Measurements from ENCODE around the gene AKAP13. TPM values are rescaled to one million over a fixed set of nuclear protein-coding genes. Genes with fewer than 3 reads are reported as not detected.
"Not testable (repeated sequence)": the region's sequence is repeated elsewhere in the genome, so short reads cannot be mapped to it uniquely, and the experiment has no call there.

AKAP13 gene
- total RNA-seq, 1 experiment from 2014 or later = 36.4 TPM

GRCh38 chr15:85414495-85414894 is 34.1 kb downstream of the AKAP13 start:
- H3K36me3 ChIP-seq = no peaks in the 10 kb centered on the region
- H3K27me3 ChIP-seq = no peaks in the 10 kb centered on the region
- no peak overlapping the region for H3K4me3 ChIP-seq
- H3K9me3 ChIP-seq = no peaks in the 10 kb centered on the region
- no peak for DNase-seq

- H3K27me3 ChIP-seq = no peaks in the 10 kb centered on the region
- no peaks in the 10 kb centered on the region for H3K36me3 ChIP-seq
- no peaks in the 10 kb centered on the region for H3K9me3 ChIP-seq
- no peak overlapping the region for H3K4me3 ChIP-seq
- no peak for DNase-seq
These were observed 34.6 kb downstream of the AKAP13 start for GRCh38 chr15:85414991-85415390.

- Histone ChIP-seq H3K27me3 (no peaks in the 10 kb centered on the region), H3K36me3 (no peaks in the 10 kb centered on the region), H3K4me3 (no peak overlapping the region), H3K9me3 (no peaks in the 10 kb centered on the region)
- no peak for DNase-seq
These were observed 35.4 kb downstream of the AKAP13 start for GRCh38 chr15:85415783-85416182.

- no peaks in the 10 kb centered on the region for H3K36me3 ChIP-seq
- no peak for DNase-seq
- H3K27me3 ChIP-seq = no peaks in the 10 kb centered on the region
- H3K9me3 ChIP-seq = no peaks in the 10 kb centered on the region
- no peak overlapping the region for H3K4me3 ChIP-seq
These were observed 36.9 kb downstream of the AKAP13 start for GRCh38 chr15:85417276-85417675.

- Histone ChIP-seq H3K36me3 (no peaks in the 10 kb centered on the region), H3K27me3 (no peaks in the 10 kb centered on the region), H3K4me3 (no peak overlapping the region), H3K9me3 (no peaks in the 10 kb centered on the region)
- DNase-seq = no peak
These were observed 38.8 kb downstream of the AKAP13 start for GRCh38 chr15:85419161-85419560.

GRCh38 chr15:85421116-85421925 is 40.9 kb downstream of the AKAP13 start:
- H3K36me3 ChIP-seq = no peaks in the 10 kb centered on the region
- H3K27me3 ChIP-seq = no peaks in the 10 kb centered on the region
- no peak for DNase-seq
- no peak overlapping the region for H3K4me3 ChIP-seq
- H3K9me3 ChIP-seq = no peaks in the 10 kb centered on the region

GRCh38 chr15:85422607-85423006 is 42.2 kb downstream of the AKAP13 start:
- H3K27me3 ChIP-seq = no peaks in the 10 kb centered on the region
- no peak overlapping the region for H3K4me3 ChIP-seq
- no peak for DNase-seq

GRCh38 chr15:85423256-85423655 is 42.9 kb downstream of the AKAP13 start:
- Histone ChIP-seq H3K4me3 (no peak overlapping the region), H3K27me3 (no peaks in the 10 kb centered on the region), H3K36me3 (no peaks in the 10 kb centered on the region), H3K9me3 (no peaks in the 10 kb centered on the region)
- no peak for DNase-seq

More at GRCh38 chr15:85422607-85423006, 42.2 kb downstream of the AKAP13 start:
- H3K9me3 ChIP-seq = no peaks in the 10 kb centered on the region
- no peaks in the 10 kb centered on the region for H3K36me3 ChIP-seq

- no peaks in the 10 kb centered on the region for H3K9me3 ChIP-seq
- no peak for DNase-seq
- H3K27me3 ChIP-seq = no peaks in the 10 kb centered on the region
- no peak overlapping the region for H3K4me3 ChIP-seq
- no peaks in the 10 kb centered on the region for H3K36me3 ChIP-seq
These were observed 43.8 kb downstream of the AKAP13 start for GRCh38 chr15:85424154-85424553.

- H3K36me3 ChIP-seq = no peaks in the 10 kb centered on the region
- no peak overlapping the region for H3K4me3 ChIP-seq
- H3K27me3 ChIP-seq = no peaks in the 10 kb centered on the region
- DNase-seq = no peak
- no peaks in the 10 kb centered on the region for H3K9me3 ChIP-seq
These were observed 46.1 kb downstream of the AKAP13 start for GRCh38 chr15:85426481-85426880.

GRCh38 chr15:85427286-85428028 is 47.1 kb downstream of the AKAP13 start:
- no peak for DNase-seq
- Histone ChIP-seq H3K36me3 (no peaks in the 10 kb centered on the region), H3K27me3 (no peaks in the 10 kb centered on the region), H3K4me3 (no peak overlapping the region), H3K9me3 (no peaks in the 10 kb centered on the region)

- DNase-seq = no peak
- Histone ChIP-seq H3K4me3 (no peak overlapping the region), H3K9me3 (peaks cover 6% of the 10 kb centered on the region; the same call in 1 of the 2 replicates), H3K36me3 (peaks cover 2% of the 10 kb centered on the region; the same call in 1 of the 2 replicates), H3K27me3 (no peaks in the 10 kb centered on the region)
These were observed 49.1 kb downstream of the AKAP13 start for GRCh38 chr15:85429522-85429921.

GRCh38 chr15:85430406-85431204 is 50.2 kb downstream of the AKAP13 start:
- Histone ChIP-seq H3K36me3 (peaks cover 2% of the 10 kb centered on the region; the same call in 1 of the 2 replicates), H3K4me3 (no peak overlapping the region), H3K9me3 (peaks cover 6% of the 10 kb centered on the region; the same call in 1 of the 2 replicates), H3K27me3 (no peaks in the 10 kb centered on the region)
- DNase-seq = no peak

GRCh38 chr15:85439996-85440395 is 59.6 kb downstream of the AKAP13 start:
- Histone ChIP-seq H3K36me3 (no peaks in the 10 kb centered on the region), H3K9me3 (peaks cover 2% of the 10 kb centered on the region; the same call in 1 of the 2 replicates), H3K27me3 (no peaks in the 10 kb centered on the region), H3K4me3 (no peak overlapping the region)
- DNase-seq = no peak

- H3K4me3 ChIP-seq = no peak overlapping the region
- H3K36me3 ChIP-seq = no peaks in the 10 kb centered on the region
- DNase-seq = no peak
- H3K27me3 ChIP-seq = no peaks in the 10 kb centered on the region
- H3K9me3 ChIP-seq = peaks cover 2% of the 10 kb centered on the region; the same call in 1 of the 2 replicates
These were observed 60.0 kb downstream of the AKAP13 start for GRCh38 chr15:85440451-85440850.

GRCh38 chr15:85441854-85442253 is 61.5 kb downstream of the AKAP13 start:
- H3K4me3 ChIP-seq, H3K9me3 ChIP-seq, DNase-seq, H3K27me3 ChIP-seq, H3K36me3 ChIP-seq: not testable (repeated sequence)

- no peak overlapping the region for H3K4me3 ChIP-seq
- H3K27me3 ChIP-seq = no peaks in the 10 kb centered on the region
- no peaks in the 10 kb centered on the region for H3K36me3 ChIP-seq
- peaks cover 4% of the 10 kb centered on the region for H3K9me3 ChIP-seq
- DNase-seq = no peak
These were observed 62.6 kb downstream of the AKAP13 start for GRCh38 chr15:85443046-85443445.
